Measurements from ENCODE around the gene CHRD.

DNA sequence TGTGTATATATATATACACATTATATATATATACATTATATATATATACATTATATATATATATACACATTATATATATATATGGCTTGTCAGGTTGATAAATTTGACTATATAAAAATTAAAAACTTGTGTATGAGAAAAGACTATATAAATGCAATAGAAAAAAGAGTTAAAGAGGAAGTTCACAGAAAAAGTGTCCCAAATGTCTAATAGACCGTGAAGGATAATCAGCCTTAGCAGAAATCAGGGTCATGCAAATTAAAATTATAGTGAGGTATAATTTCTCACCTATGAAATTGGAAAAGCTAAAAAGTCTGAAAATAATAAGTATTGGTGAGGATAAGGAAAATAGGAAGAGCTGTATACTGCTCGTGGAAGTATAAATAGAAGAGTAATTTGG is 51.1 kb downstream of the CHRD start:
- TF ChIP-seq EZH2 (IDR thresholded peaks at IDR 0.05) (no peak), POLR2AphosphoS5 (IDR thresholded peaks at IDR 0.05; ENCODE audit: borderline replicate concordance, low read depth, low read length) (no peak)

Measured in SK-N-MC (cell line).